GM13976 (cell line): ENCODE data around the gene SLC25A21.

ENCODE experiments used
- DNase-seq: peaks from one replicate; pipeline ENCODE4 v3.0.0; 2012; ENCODE audit warnings: low spot score
- CTCF ChIP-seq: IDR thresholded peaks from 2 replicates; pipeline ENCODE4 v1.5.1; 2012; ENCODE audit warnings: borderline replicate concordance, mild to moderate bottlenecking; ENCODE audit not compliant: insufficient read depth; ENCODE audit errors: extremely low read depth, missing control alignments, control extremely low read depth
- in situ Hi-C: fragments of 300-500 bp; cut with MboI; formaldehyde crosslinking; loops from one replicate; pipeline ENCODE4 v1.12.0; 2022; ENCODE audit warnings: low sequenced_read_pairs, mixed read lengths, inconsistent platforms; ENCODE audit not compliant: unreplicated experiment

Gene SLC25A21

GRCh38 chr14:36649872-36650650 is 522.3 kb downstream of the SLC25A21 start:
- DNase-seq, result no peak
- in situ Hi-C loops, result loop anchor here (10.0 kb wide), 1 partner anchor 125 kb away; the partner anchor contains the start of gene NKX2-1
- TF ChIP-seq CTCF, result no peak

- in situ Hi-C loops, result no loop called here
- TF ChIP-seq CTCF, result no peak
- peak; percentile 10 for DNase-seq
Observed at GRCh38 chr14:36647824-36648753, 524.3 kb downstream of the SLC25A21 start.

GRCh38 chr14:36647417-36647823 is 525.0 kb downstream of the SLC25A21 start:
- TF ChIP-seq CTCF, result no peak
- DNase-seq, result peak; percentile 20
- in situ Hi-C loops, result no loop called here

- peak; percentile 13 for DNase-seq
- no peak for TF ChIP-seq CTCF
- in situ Hi-C loops, result no loop called here
Observed at GRCh38 chr14:36646664-36647416, 525.6 kb downstream of the SLC25A21 start.

DNA sequence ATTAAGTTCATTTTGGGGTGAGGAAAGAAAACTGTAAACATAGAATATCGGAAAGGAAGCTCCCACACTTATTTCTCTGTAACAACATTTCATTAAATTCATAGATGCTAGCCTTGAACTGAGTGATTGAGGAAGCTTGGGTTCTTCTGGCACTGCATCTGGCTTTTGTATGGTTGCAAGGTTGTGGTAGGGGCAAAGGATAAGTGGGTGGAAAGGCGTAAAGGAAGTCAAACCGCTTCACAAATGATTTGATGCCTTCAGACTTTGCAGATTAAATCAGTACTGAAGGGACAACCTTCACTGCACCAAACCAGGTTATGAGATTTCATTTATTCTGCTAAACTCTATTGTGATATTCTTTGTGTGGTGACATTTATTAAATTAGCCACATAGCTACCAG is 538.8 kb downstream of the SLC25A21 start:
- DNase-seq, result no peak
- no peak for TF ChIP-seq CTCF
- in situ Hi-C loops, result no loop called here
